GM12878 (cell line): ENCODE results near the gene L1CAM. TPM values are rescaled to one million over a fixed set of nuclear protein-coding genes. Genes with fewer than 3 reads are reported as not detected.

Experiments used
- ATAC-seq: fragments of 200-7000 bp; cut with Tn5 transposase; 3 replicates; pipeline ENCODE4 v1.9.1; 2020; ENCODE audit warnings: mild to moderate bottlenecking, moderate library complexity
- BruUV-seq: library from RNA; stranded (reverse); fragments of 400-500 nt; replicated peaks from 2 replicates; lab custom pipeline; 2021; lab: Mats Ljungman, UMichigan
- CTCF ChIA-PET: fragments of 300-600 bp; sonication (Branson Sonifier 250); formaldehyde crosslinking; extraction: SDS; loops from one replicate; lab custom pipeline; 2021; ENCODE audit warnings: inconsistent platforms; lab: Yijun Ruan, JAX
- POLR2A ChIA-PET: fragments of 350-600 bp; formaldehyde crosslinking; extraction: SDS; loops from one replicate; lab custom pipeline; 2021; ENCODE audit warnings: inconsistent platforms; lab: Charles Lee
- RAD21 ChIA-PET: fragments of 300-600 bp; sonication (Branson Sonifier 250); formaldehyde crosslinking; loops from one replicate; lab custom pipeline; 2023; ENCODE audit warnings: antibody characterized with exemption; ENCODE audit not compliant: unreplicated experiment; lab: Charles Lee
- SMC1A ChIA-PET: fragments of 300-600 bp; sonication (Branson Sonifier 250); formaldehyde crosslinking; loops from one replicate; lab custom pipeline; 2023; ENCODE audit not compliant: unreplicated experiment, uncharacterized antibody; lab: Charles Lee
- DNase-seq: peaks from one replicate; pipeline ENCODE4 v3.0.0-alpha.2; 2011; ENCODE audit warnings: low read depth, low spot score
- FAIRE-seq: peaks from 3 replicates; lab custom pipeline; 2011; peaks lifted over from hg19 to GRCh38; lab: Jason Lieb, UNC
- H2AFZ ChIP-seq: 2 replicates; pipeline ENCODE4 v1.6.0; 2011; ENCODE audit warnings: low read depth, low read length, control low read depth; ENCODE audit not compliant: control insufficient read depth
- H3K27ac ChIP-seq: 2 replicates; pipeline ENCODE4 v1.5.1; 2011; ENCODE audit warnings: control low read depth; ENCODE audit not compliant: control insufficient read depth, insufficient read depth
- H3K27me3 ChIP-seq, 2 experiments: replicated peaks in 1 of 2; 2 replicates each; pipeline versions ENCODE4 v1.6.0 to v1.6.1; 2011; ENCODE audit warnings: low read length in 1 of 2; ENCODE audit not compliant: control insufficient read depth in 2 of 2, insufficient read depth in 2 of 2
- H3K36me3 ChIP-seq, 2 experiments: 2 replicates each; pipeline ENCODE4 v1.5.1; 2011; ENCODE audit warnings: low read length in 1 of 2; ENCODE audit not compliant: control insufficient read depth in 2 of 2, insufficient read depth in 2 of 2
- H3K4me1 ChIP-seq: 2 replicates; pipeline ENCODE4 v1.6.1; 2011; ENCODE audit warnings: mild to moderate bottlenecking, low read length, moderate library complexity, mixed read lengths; ENCODE audit not compliant: control insufficient read depth, insufficient read depth
- H3K4me2 ChIP-seq: 2 replicates; pipeline ENCODE4 v1.6.0; 2011; ENCODE audit warnings: control low read depth; ENCODE audit not compliant: control insufficient read depth, insufficient read depth
- H3K4me3 ChIP-seq: fragments of 200-600 bp; sonication (generic); 2 replicates; pipeline ENCODE4 v1.5.1; 2016
- H3K79me2 ChIP-seq: 2 replicates; pipeline ENCODE4 v1.6.0; 2011; ENCODE audit warnings: low read length; ENCODE audit not compliant: control insufficient read depth, insufficient read depth
- H3K9ac ChIP-seq: 2 replicates; pipeline ENCODE4 v1.8.0; 2011; ENCODE audit warnings: low read length, control low read depth, mixed read lengths; ENCODE audit not compliant: control insufficient read depth, insufficient read depth
- H3K9me3 ChIP-seq: replicated peaks from 3 replicates; pipeline ENCODE4 v1.5.1; 2011; ENCODE audit warnings: mild to moderate bottlenecking, low read length; ENCODE audit not compliant: control insufficient read depth, insufficient read depth
- H4K20me1 ChIP-seq: 2 replicates; pipeline ENCODE4 v1.6.0; 2011; ENCODE audit not compliant: control insufficient read depth, insufficient read depth
- CBX3 ChIP-seq: fragments of 200-600 bp; sonication (generic); IDR thresholded peaks from 2 replicates; pipeline ENCODE4 v1.6.1; 2016; ENCODE audit warnings: low read depth, borderline replicate concordance
- DPF2 ChIP-seq: fragments of 450-650 bp; IDR thresholded peaks from 2 replicates; pipeline ENCODE4 v1.6.1; 2017; ENCODE audit warnings: mild to moderate bottlenecking
- EP300 ChIP-seq, 2 experiments: fragments of 150-350 bp in 1 of 2; IDR thresholded peaks; 2 replicates each; pipeline ENCODE4 v1.6.1; 2011 to 2012; ENCODE audit warnings: low read depth in 2 of 2, low read length in 2 of 2, borderline replicate concordance in 1 of 2, improper control_type of control experiment in 1 of 2, inconsistent platforms in 1 of 2; ENCODE audit not compliant: control insufficient read depth in 1 of 2
- EZH2 ChIP-seq: IDR thresholded peaks from 2 replicates; pipeline ENCODE4 v1.6.1; 2012; ENCODE audit warnings: low read depth, mild to moderate bottlenecking, control low read depth, inconsistent platforms, low read length, borderline replicate concordance; ENCODE audit not compliant: control insufficient read depth
- IKZF2 ChIP-seq, 2 experiments: fragments of 450-650 bp; IDR thresholded peaks; 2 replicates each; pipeline ENCODE4 v1.6.1; 2017; ENCODE audit warnings: mild to moderate bottlenecking in 2 of 2, moderate library complexity in 2 of 2
- IRF4 ChIP-seq: IDR thresholded peaks from 2 replicates; pipeline ENCODE4 v1.6.1; 2011; ENCODE audit warnings: low read depth, low read length
- MTA2 ChIP-seq: fragments of 450-650 bp; IDR thresholded peaks from 2 replicates; pipeline ENCODE4 v1.6.1; 2016; ENCODE audit warnings: low read depth, mild to moderate bottlenecking, moderate library complexity
- RB1 ChIP-seq: fragments of 450-650 bp; formaldehyde crosslinking; IDR thresholded peaks from 2 replicates; pipeline ENCODE4 v1.6.1; 2017; ENCODE audit warnings: mild to moderate bottlenecking, borderline replicate concordance
- SPI1 ChIP-seq: IDR thresholded peaks from 2 replicates; pipeline ENCODE4 v1.6.1; 2011; ENCODE audit warnings: low read depth, mild to moderate bottlenecking, low read length, moderate library complexity, borderline replicate concordance; ENCODE audit not compliant: insufficient read depth
- SREBF1 ChIP-seq: IDR thresholded peaks from 2 replicates; pipeline ENCODE4 v1.6.1; 2012; ENCODE audit warnings: mild to moderate bottlenecking, low read length
- STAT3 ChIP-seq: IDR thresholded peaks from 2 replicates; pipeline ENCODE4 v1.6.1; 2011; ENCODE audit warnings: low read depth, low read length, improper control_type of control experiment
- ZNF274 ChIP-seq: IDR thresholded peaks from one replicate; pipeline ENCODE4 v1.8.0; 2011; ENCODE audit not compliant: insufficient read length, insufficient read depth
- ZNF622 ChIP-seq: fragments of 450-650 bp; IDR thresholded peaks from 2 replicates; pipeline ENCODE4 v1.6.1; 2017; ENCODE audit warnings: mild to moderate bottlenecking, inconsistent platforms
- ZSCAN29 ChIP-seq: fragments of 450-650 bp; IDR thresholded peaks from 2 replicates; pipeline ENCODE4 v1.6.1; 2017; ENCODE audit warnings: mild to moderate bottlenecking, moderate library complexity
- WGBS: methylation state at CpG from one replicate; pipeline ENCODE4 v1.1.6; 2016; ENCODE audit warnings: low lambda C conversion rate; ENCODE audit not compliant: insufficient replicate concordance, insufficient coverage; ENCODE audit errors: missing lambda C conversion rate; 5-methylcytosine and 5-hydroxymethylcytosine counted together
- in situ Hi-C: fragments of 300-500 bp; cut with MboI; formaldehyde crosslinking; loops from 9 replicates; pipeline ENCODE4 v1.14.3; 2018; ENCODE audit warnings: mixed read lengths
- intact Hi-C: fragments of 100-400 bp; cut with micrococcal nuclease; formaldehyde crosslinking; loops from one replicate; pipeline ENCODE4 v1.14.2; 2022; ENCODE audit not compliant: unreplicated experiment
- polyA plus RNA-seq, 11 experiments: library from polyadenylated mRNA; depleted of rRNA in 4 of 11; unstranded in 6 of 11; stranded (reverse) in 5 of 11; fragments of >200 nt; fragmentation: Nextera tagmentation in 4 of 11; fragmentation: Illumina TruSeq in 1 of 11; extraction: Ambion mirVana in 4 of 11; extraction: Trizol in 1 of 11; gene quantifications; 1 replicate in 1 of 11; 2 replicates in 10 of 11; pipeline versions ENCODE4 v1.2.1 to v1.2.3, GENCODE V29; 2011 to 2016; ENCODE audit warnings: inconsistent platforms in 2 of 11, missing spikeins in 2 of 11, low read depth in 1 of 11
- total RNA-seq, 4 experiments: library from RNA; depleted of rRNA in 3 of 4; stranded (reverse); fragments of >200 nt in 3 of 4; fragmentation: Illumina TruSeq in 1 of 4; extraction: Trizol in 1 of 4; gene quantifications; 2 replicates each; pipeline versions ENCODE4 v1.2.1 to v1.2.3, GENCODE V29; 2013 to 2021

Gene L1CAM
- total and polyA plus RNA-seq, 10 of the 15 experiments (the other 5 are each of a cell fraction or from before 2014, with no cell fraction given): 0.01 to 0.64 (median 0.09) TPM; not detected in 5

DNA sequence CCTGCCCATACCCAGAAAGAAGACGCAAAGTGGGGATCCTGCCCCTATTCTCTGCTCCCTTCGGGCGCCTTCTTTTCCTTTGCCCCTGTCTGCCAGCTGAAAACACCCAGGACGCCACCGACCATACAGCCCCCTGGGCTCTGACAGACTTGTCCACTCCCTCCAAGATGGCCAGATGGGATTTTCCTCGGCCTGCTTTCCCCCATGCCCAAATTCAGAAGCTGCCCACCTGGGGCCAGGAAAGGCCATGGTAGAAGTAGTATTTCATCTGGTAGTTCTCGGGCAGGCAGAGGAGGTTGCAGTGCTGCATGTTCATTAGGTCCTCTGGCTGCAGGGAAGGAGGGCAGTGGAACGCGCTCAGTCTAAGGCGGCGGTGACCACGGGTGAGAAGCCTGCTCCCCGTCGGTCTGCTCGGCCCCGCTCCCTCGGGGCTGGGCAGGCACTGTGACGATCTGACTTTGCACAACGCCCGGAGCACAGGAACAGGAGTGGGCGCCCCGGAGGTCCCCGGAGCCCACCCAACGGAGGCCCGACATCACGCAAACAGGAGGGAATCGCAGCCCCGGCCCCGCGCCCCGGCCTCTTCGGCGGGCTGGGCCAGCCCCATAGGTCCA lies 48.3 kb upstream of the L1CAM start:
- CTCF ChIA-PET: interaction anchor here (1.0 to 4.4 kb wide), 4 partner anchors 10 to 18 kb away, joined by 3 to 28 read pairs (median 4); no protein-coding TSS in a partner anchor
- BruUV-seq: TSS peak; percentile 60
- Histone ChIP-seq H3K79me2 (peaks cover 12% of the 10 kb centered on the region), H3K9ac (peak overlapping the region; percentile 71), H3K9me3 (no peaks in the 10 kb centered on the region), H3K27me3 (no peaks in the 10 kb centered on the region), H3K36me3 (peaks cover 0 to 2% of the 10 kb centered on the region in 2 experiments; a peak in 3 of 4 replicates), H2AFZ (no peak overlapping the region; the same call in 1 of the 2 replicates), H4K20me1 (no peaks in the 10 kb centered on the region), H3K4me3 (peak overlapping the region; percentile 90), H3K4me2 (peak overlapping the region; percentile 77), H3K4me1 (no peaks in the 10 kb centered on the region), H3K27ac (0 out of 2 replicates have a peak overlapping the region, but pooled peaks have one; percentile 48)
- TF ChIP-seq DPF2: 0 out of 2 replicates have a peak, but pooled peaks have one; percentile 17
- TF ChIP-seq SREBF1: no peak
- DNase-seq (no peak), ATAC-seq (peak; percentile 16), FAIRE-seq (no peak)
- POLR2A ChIA-PET: interaction anchor here (0.9 to 1.6 kb wide), 3 partner anchors 7 to 11 kb away, joined by 3 to 6 read pairs (median 3); no protein-coding TSS in a partner anchor
- SMC1A ChIA-PET: interaction anchor here (1.0 to 1.9 kb wide), 3 partner anchors 9 to 34 kb away, joined by 3 to 6 read pairs (median 4); no protein-coding TSS in a partner anchor
- in situ Hi-C loops: loop anchor here (5.0 kb wide), 1 partner anchor 438 kb away; the partner anchor contains the start of gene FLNA
- intact Hi-C loops: no loop called here
- WGBS: 5% methylated on average over 30 of the region's 33 CpGs
- RAD21 ChIA-PET: interaction anchor here (1.0 to 1.6 kb wide), 3 partner anchors 9 to 47 kb away, joined by 3 to 8 read pairs (median 3); no protein-coding TSS in a partner anchor

DNA sequence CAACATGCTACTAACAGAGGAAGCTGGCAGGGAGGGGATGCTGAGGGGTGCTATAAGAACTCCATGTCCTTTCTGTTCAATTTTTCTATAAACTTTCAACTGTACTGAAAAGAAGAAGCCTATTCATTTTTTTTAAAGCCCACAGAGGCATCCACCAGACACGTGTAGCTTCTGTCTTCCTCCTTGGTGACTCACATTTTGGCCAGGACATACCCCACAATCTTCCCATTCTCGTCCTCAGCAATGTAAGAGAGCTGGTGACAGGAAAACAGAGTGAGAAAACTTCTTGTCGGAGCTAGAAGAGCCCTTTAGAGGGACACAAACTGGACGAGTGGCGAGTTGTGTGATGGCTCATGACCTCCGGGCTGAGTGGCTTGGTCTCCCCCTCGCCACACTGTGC lies 47.8 kb upstream of the L1CAM start:
- Histone ChIP-seq H3K4me2 (peak overlapping the region; percentile 77), H3K4me1 (no peaks in the 10 kb centered on the region; the same call in 1 of the 2 replicates), H3K4me3 (peak overlapping the region; percentile 90), H3K79me2 (peaks cover 13% of the 10 kb centered on the region), H2AFZ (no peak overlapping the region), H3K9me3 (no peaks in the 10 kb centered on the region), H3K9ac (peak overlapping the region; percentile 71), H3K36me3 (peaks cover 0 to 2% of the 10 kb centered on the region in 2 experiments; a peak in 3 of 4 replicates), H3K27me3 (no peaks in the 10 kb centered on the region), H4K20me1 (no peaks in the 10 kb centered on the region), H3K27ac (no peak overlapping the region)
- 24% methylated on average over 7 of the region's 7 CpGs for WGBS
- no peak for FAIRE-seq
- ChIA-PET CTCF (interaction anchor here (1.0 to 4.4 kb wide), 4 partner anchors 9 to 19 kb away, joined by 3 to 28 read pairs (median 4); no protein-coding TSS in a partner anchor), RAD21 (interaction anchor here (1.6 kb wide), 1 partner anchor 48 kb away, joined by 3 read pairs; no protein-coding TSS in a partner anchor), SMC1A (interaction anchor here (1.0 to 1.6 kb wide), 3 partner anchors 8 to 35 kb away, joined by 3 to 4 read pairs (median 4); no protein-coding TSS in a partner anchor), POLR2A (interaction anchor here (1.6 kb wide), 1 partner anchor 9 kb away, joined by 6 read pairs; no protein-coding TSS in a partner anchor)
- intact Hi-C loops (no loop called here), in situ Hi-C loops (loop anchor here (5.0 kb wide), 1 partner anchor 439 kb away; the partner anchor contains the start of gene FLNA)
- DNase-seq: no peak
- no peak for ATAC-seq
- no TSS peak for BruUV-seq
- TF ChIP-seq IRF4 (no peak), SPI1 (no peak), ZNF622 (no peak), MTA2 (no peak), CBX3 (no peak), IKZF2 (IDR thresholded peaks at IDR 0.05) (no peak), ZNF274 (no peak), EZH2 (no peak), STAT3 (no peak), RB1 (no peak), ZSCAN29 (no peak), EP300 (IDR thresholded peaks at IDR 0.05; ENCODE audit: borderline replicate concordance in 1 of 2, control insufficient read depth in 1 of 2, low read depth in 2 of 2, low read length in 2 of 2) (no peak)
